Measurements from ENCODE around the gene KRTAP1-1. TPM values are rescaled to one million over a fixed set of nuclear protein-coding genes. Genes with fewer than 3 reads are reported as not detected.

KRTAP1-1 gene
- total RNA-seq, 3 donors from 2014 or later (not counting 1 experiment from before 2014, with no cell fraction given): not detected

DNA sequence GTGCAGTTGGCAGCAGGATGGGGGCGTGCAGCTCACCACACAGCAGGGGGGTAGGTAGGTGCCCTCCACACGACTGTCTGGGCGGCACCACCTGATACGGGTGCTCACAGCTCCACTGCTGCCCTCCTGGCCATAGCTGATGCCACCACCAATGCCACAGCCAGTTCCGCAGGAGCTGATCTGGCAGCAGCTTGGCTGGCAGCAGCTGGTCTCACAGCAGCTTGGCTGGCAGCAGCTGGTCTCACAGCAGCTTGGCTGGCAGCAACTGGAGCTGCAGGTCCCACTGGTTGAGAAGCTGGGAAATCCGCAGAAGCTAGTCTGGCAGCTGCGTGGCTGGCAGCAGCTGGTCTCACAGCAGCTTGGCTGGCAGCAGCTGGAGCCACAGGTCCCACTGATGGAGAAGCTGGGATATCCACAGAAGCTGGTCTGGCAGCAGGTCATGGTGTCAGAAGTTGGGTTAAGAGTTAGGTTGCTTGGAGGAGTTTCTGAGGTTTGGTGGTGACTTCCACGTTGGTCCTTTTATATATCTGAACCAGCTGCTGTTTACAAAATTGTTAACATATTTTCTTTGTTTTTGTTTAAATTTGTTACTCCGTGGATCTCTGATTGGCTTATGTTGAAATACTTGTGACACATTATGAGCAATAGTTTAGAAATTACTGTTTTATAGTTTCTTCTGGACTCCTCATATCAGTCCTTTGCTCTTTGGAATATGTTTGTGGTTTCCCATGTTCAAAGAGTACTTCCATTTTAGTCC lies 14.4 kb downstream of the KRTAP1-1 start, which contains the start of gene KRTAP1-5:
Gene KRTAP1-5 (minus strand): TSS at position 494 of the 757 bp plus-strand sequence. CDS start 53 bp downstream, at position 441.
- Histone ChIP-seq H3K4me1 (ENCODE audit: control insufficient read depth, insufficient read depth, low read length) (no peaks in the 10 kb centered on the region), H3K27me3 (ENCODE audit: control insufficient read depth, insufficient read depth, low read length) (no peaks in the 10 kb centered on the region), H3K4me3 (ENCODE audit: low read length) (no peak within 1 kb of the TSS), H3K9me3 (ENCODE audit: control insufficient read depth, insufficient read depth, low read length) (no peaks in the 10 kb centered on the region), H3K27ac (ENCODE audit: low read length) (no peak within 1 kb of the TSS), H3K36me3 (ENCODE audit: control insufficient read depth, insufficient read depth, low read length) (no peaks in the 10 kb centered on the region)
- H3K4me1 Mint-ChIP-seq: no peaks in the 10 kb centered on the region
- H3K9me3 Mint-ChIP-seq: no peaks in the 10 kb centered on the region
- 79% methylated on average over 8 of the region's 9 CpGs for WGBS (ENCODE audit: insufficient coverage)
- H3K36me3 Mint-ChIP-seq: no peaks in the 10 kb centered on the region
- no peak within 1 kb of the TSS for H3K4me3 Mint-ChIP-seq
- ATAC-seq (no peak), DNase-seq (no peak)
- no peak for TF ChIP-seq CTCF (IDR thresholded peaks at IDR 0.05)
- intact Hi-C loops (cut with micrococcal nuclease): no loop called here
- peaks cover 24 to 48% of the 10 kb centered on the region in 2 donors for H3K27me3 Mint-ChIP-seq (ENCODE audit: low read depth in 2 of 2)
- no peak within 1 kb of the TSS for H3K27ac Mint-ChIP-seq

GRCh38 chr17:41024697-41025096 lies 16.6 kb downstream of the KRTAP1-1 start:
- no peak overlapping the region for H3K27ac Mint-ChIP-seq
- TF ChIP-seq CTCF (IDR thresholded peaks at IDR 0.05): no peak
- intact Hi-C loops (cut with micrococcal nuclease): no loop called here
- no peaks in the 10 kb centered on the region for H3K4me1 ChIP-seq (ENCODE audit: control insufficient read depth, insufficient read depth, low read length)
- H3K36me3 ChIP-seq (ENCODE audit: control insufficient read depth, insufficient read depth, low read length): no peaks in the 10 kb centered on the region
- H3K36me3 Mint-ChIP-seq: no peaks in the 10 kb centered on the region
- H3K4me3 ChIP-seq (ENCODE audit: low read length): no peak overlapping the region
- H3K9me3 Mint-ChIP-seq: no peaks in the 10 kb centered on the region
- WGBS (ENCODE audit: insufficient coverage): 71% methylated on average over 3 of the region's 3 CpGs
- DNase-seq: no peak
- no peaks in the 10 kb centered on the region for H3K27me3 ChIP-seq (ENCODE audit: control insufficient read depth, insufficient read depth, low read length)
- ATAC-seq: no peak
- H3K27me3 Mint-ChIP-seq (ENCODE audit: low read depth in 2 of 2): peaks cover 21 to 35% of the 10 kb centered on the region in 2 donors
- H3K27ac ChIP-seq (ENCODE audit: low read length): no peak overlapping the region
- H3K9me3 ChIP-seq (ENCODE audit: control insufficient read depth, insufficient read depth, low read length): no peaks in the 10 kb centered on the region
- H3K4me3 Mint-ChIP-seq: no peak overlapping the region
- H3K4me1 Mint-ChIP-seq: no peaks in the 10 kb centered on the region

- no peak for TF ChIP-seq CTCF (IDR thresholded peaks at IDR 0.05)
- Histone ChIP-seq H3K36me3 (ENCODE audit: control insufficient read depth, insufficient read depth, low read length) (no peaks in the 10 kb centered on the region), H3K27ac (ENCODE audit: low read length) (no peak overlapping the region), H3K27me3 (ENCODE audit: control insufficient read depth, insufficient read depth, low read length) (no peaks in the 10 kb centered on the region), H3K9me3 (ENCODE audit: control insufficient read depth, insufficient read depth, low read length) (no peaks in the 10 kb centered on the region), H3K4me1 (ENCODE audit: control insufficient read depth, insufficient read depth, low read length) (no peaks in the 10 kb centered on the region), H3K4me3 (ENCODE audit: low read length) (no peak overlapping the region)
- H3K27me3 Mint-ChIP-seq (ENCODE audit: low read depth in 2 of 2): peaks cover 20 to 24% of the 10 kb centered on the region in 2 donors
- no peak overlapping the region for H3K4me3 Mint-ChIP-seq
- no peaks in the 10 kb centered on the region for H3K4me1 Mint-ChIP-seq
- ATAC-seq (no peak), DNase-seq (no peak)
- H3K9me3 Mint-ChIP-seq: no peaks in the 10 kb centered on the region
- no peak overlapping the region for H3K27ac Mint-ChIP-seq
- no peaks in the 10 kb centered on the region for H3K36me3 Mint-ChIP-seq
- intact Hi-C loops (cut with micrococcal nuclease): no loop called here
Measured at GRCh38 chr17:41020336-41020735, 20.9 kb downstream of the KRTAP1-1 start.

GRCh38 chr17:41019415-41019814 lies 21.8 kb downstream of the KRTAP1-1 start:
- no peak overlapping the region for H3K4me3 ChIP-seq (ENCODE audit: low read length)
- DNase-seq (no peak), ATAC-seq (no peak)
- H3K9me3 ChIP-seq (ENCODE audit: control insufficient read depth, insufficient read depth, low read length): no peaks in the 10 kb centered on the region
- WGBS (ENCODE audit: insufficient coverage): 96% methylated on average over 3 of the region's 3 CpGs
- intact Hi-C loops (cut with micrococcal nuclease): no loop called here
- Mint-ChIP-seq H3K9me3 (no peaks in the 10 kb centered on the region), H3K36me3 (no peaks in the 10 kb centered on the region), H3K4me3 (no peak overlapping the region), H3K27ac (no peak overlapping the region), H3K4me1 (no peaks in the 10 kb centered on the region), H3K27me3 (ENCODE audit: low read depth in 2 of 2) (peaks cover 16 to 22% of the 10 kb centered on the region in 2 donors)
- no peaks in the 10 kb centered on the region for H3K36me3 ChIP-seq (ENCODE audit: control insufficient read depth, insufficient read depth, low read length)
- TF ChIP-seq CTCF (IDR thresholded peaks at IDR 0.05): no peak
- no peaks in the 10 kb centered on the region for H3K27me3 ChIP-seq (ENCODE audit: control insufficient read depth, insufficient read depth, low read length)
- H3K27ac ChIP-seq (ENCODE audit: low read length): no peak overlapping the region
- no peaks in the 10 kb centered on the region for H3K4me1 ChIP-seq (ENCODE audit: control insufficient read depth, insufficient read depth, low read length)
